HG02678 (cell line): ENCODE data around the gene GNB1.

Source experiments
- ATAC-seq: cut with Tn5 transposase; IDR thresholded peaks from one replicate; pipeline ENCODE4 v1.9.1; 2021; ENCODE audit warnings: mild to moderate bottlenecking, moderate library complexity; ENCODE audit not compliant: unreplicated experiment

GNB1 gene

GRCh38 chr1:1786836-1787605 lies 103.9 kb downstream of the GNB1 start:
- no peak for ATAC-seq

GRCh38 chr1:1785666-1786065 lies 105.2 kb downstream of the GNB1 start:
- ATAC-seq: no peak

- ATAC-seq: no peak
These were observed 106.0 kb downstream of the GNB1 start for GRCh38 chr1:1784933-1785332.

- ATAC-seq: no peak
These were observed 107.6 kb downstream of the GNB1 start for GRCh38 chr1:1783320-1783719.

GRCh38 chr1:1782399-1783221 lies 108.3 kb downstream of the GNB1 start:
- ATAC-seq: no peak

GRCh38 chr1:1781526-1781903 lies 109.4 kb downstream of the GNB1 start:
- no peak for ATAC-seq

- ATAC-seq: no peak
These were observed 110.0 kb downstream of the GNB1 start for GRCh38 chr1:1780598-1781525.

- ATAC-seq: peak; percentile 33
These were observed 110.9 kb downstream of the GNB1 start for GRCh38 chr1:1779691-1780597.

- no peak for ATAC-seq
These were observed 111.6 kb downstream of the GNB1 start for GRCh38 chr1:1779320-1779675.

GRCh38 chr1:1778663-1779319 lies 112.1 kb downstream of the GNB1 start:
- peak; percentile 68 for ATAC-seq

GRCh38 chr1:1777950-1778662 lies 112.8 kb downstream of the GNB1 start, which contains the start of gene NADK:
TSS of gene NADK (minus strand) at chr1:1778470. CDS start at chr1:1765406, 13,064 bp downstream.
- ATAC-seq: peak; percentile 41

- ATAC-seq: no peak
These were observed 113.3 kb downstream of the GNB1 start for GRCh38 chr1:1777583-1777899.

GRCh38 chr1:1776672-1777582 lies 114.0 kb downstream of the GNB1 start:
- no peak for ATAC-seq

GRCh38 chr1:1775327-1776226 lies 115.3 kb downstream of the GNB1 start:
- no peak for ATAC-seq

GRCh38 chr1:1773874-1774273 lies 117.0 kb downstream of the GNB1 start:
- ATAC-seq: no peak

- ATAC-seq: no peak
These were observed 119.8 kb downstream of the GNB1 start for GRCh38 chr1:1771096-1771495.

GRCh38 chr1:1770102-1770501 lies 120.8 kb downstream of the GNB1 start:
- ATAC-seq: no peak
